Mesenchymal stem cell (in vitro differentiated cells and primary cell): ENCODE measurements around the gene PTPN21.

Experiments
- DNase-seq: peaks from one replicate; pipeline ENCODE4 v3.0.0-alpha.2; 2013
- H2AFZ ChIP-seq: one replicate; pipeline ENCODE4 v1.6.1; 2013; ENCODE audit warnings: low read depth, mild to moderate bottlenecking, control low read depth, inconsistent platforms, low read length, moderate library complexity
- H2AK5ac ChIP-seq: 2 replicates; pipeline ENCODE4 v1.6.1; 2013; ENCODE audit warnings: low read length, moderate library complexity, mild to moderate bottlenecking, inconsistent platforms; ENCODE audit not compliant: severe bottlenecking
- H2BK120ac ChIP-seq: one replicate; pipeline ENCODE4 v1.6.1; 2013; ENCODE audit warnings: low read depth, mild to moderate bottlenecking, inconsistent platforms, low read length, moderate library complexity
- H2BK12ac ChIP-seq, 2 experiments: one replicate each; pipeline ENCODE4 v1.6.1; 2013; ENCODE audit warnings: inconsistent platforms in 2 of 2, low read length in 2 of 2, mild to moderate bottlenecking in 2 of 2, moderate library complexity in 2 of 2, control low read depth in 1 of 2
- H2BK15ac ChIP-seq: one replicate; pipeline ENCODE4 v1.6.1; 2013; ENCODE audit warnings: mild to moderate bottlenecking, low read depth, inconsistent platforms; ENCODE audit not compliant: poor library complexity, severe bottlenecking
- H2BK5ac ChIP-seq: 2 replicates; pipeline ENCODE4 v1.6.1; 2013; ENCODE audit warnings: low read depth, mild to moderate bottlenecking, low read length, control low read depth, inconsistent platforms; ENCODE audit not compliant: poor library complexity, severe bottlenecking
- H3K14ac ChIP-seq, 2 experiments: one replicate each; pipeline ENCODE4 v1.6.1; 2013; ENCODE audit warnings: inconsistent platforms in 2 of 2, low read length in 2 of 2, control low read depth in 1 of 2, mild to moderate bottlenecking in 1 of 2, moderate library complexity in 1 of 2
- H3K18ac ChIP-seq, 2 experiments: one replicate each; pipeline ENCODE4 v1.6.1; 2013; ENCODE audit warnings: inconsistent platforms in 2 of 2, low read length in 2 of 2, control low read depth in 1 of 2, low read depth in 1 of 2, mild to moderate bottlenecking in 1 of 2
- H3K23ac ChIP-seq, 2 experiments: one replicate each; pipeline ENCODE4 v1.6.1; 2013; ENCODE audit warnings: inconsistent platforms in 2 of 2, low read length in 2 of 2, mild to moderate bottlenecking in 2 of 2, moderate library complexity in 2 of 2, control low read depth in 1 of 2
- H3K27ac ChIP-seq: 2 replicates; pipeline ENCODE4 v1.5.1; 2013; ENCODE audit warnings: mild to moderate bottlenecking, moderate library complexity, low read length, control low read depth, inconsistent platforms; ENCODE audit not compliant: poor library complexity, severe bottlenecking
- H3K27me3 ChIP-seq, 2 experiments: 2 replicates each; pipeline versions ENCODE4 v1.6.1 to v1.7.0; 2013; ENCODE audit warnings: low read length in 2 of 2, mild to moderate bottlenecking in 2 of 2, moderate library complexity in 2 of 2, control low read depth in 1 of 2, inconsistent platforms in 1 of 2; ENCODE audit not compliant: control insufficient read depth in 1 of 2, insufficient read depth in 1 of 2
- H3K36me3 ChIP-seq, 2 experiments: 2 replicates each; pipeline versions ENCODE4 v1.6.1 to v1.7.0; 2013; ENCODE audit warnings: low read length in 2 of 2, control low read depth in 1 of 2, inconsistent platforms in 1 of 2, low read depth in 1 of 2, mild to moderate bottlenecking in 1 of 2; ENCODE audit not compliant: insufficient read depth in 2 of 2, control insufficient read depth in 1 of 2
- H3K4ac ChIP-seq, 2 experiments: one replicate each; pipeline ENCODE4 v1.6.1; 2013; ENCODE audit warnings: inconsistent platforms in 2 of 2, low read length in 2 of 2, mild to moderate bottlenecking in 2 of 2, moderate library complexity in 2 of 2, control low read depth in 1 of 2, low read depth in 1 of 2
- H3K4me1 ChIP-seq: 2 replicates; pipeline ENCODE4 v1.6.1; 2013; ENCODE audit warnings: low read depth, low read length, control low read depth; ENCODE audit not compliant: control insufficient read depth, insufficient read depth
- H3K4me2 ChIP-seq: 2 replicates; pipeline ENCODE4 v1.6.1; 2013; ENCODE audit warnings: low read length, mild to moderate bottlenecking, inconsistent platforms; ENCODE audit not compliant: poor library complexity, severe bottlenecking
- H3K4me3 ChIP-seq, 2 experiments: 2 replicates each; pipeline versions ENCODE4 v1.5.1 to v1.7.0; 2013; ENCODE audit warnings: low read length in 2 of 2, mild to moderate bottlenecking in 2 of 2, control low read depth in 1 of 2, low read depth in 1 of 2; ENCODE audit not compliant: insufficient read depth in 1 of 2
- H3K79me1 ChIP-seq: replicated peaks from 2 replicates; pipeline ENCODE4 v1.6.1; 2013; ENCODE audit warnings: mild to moderate bottlenecking, control low read depth, low read length, inconsistent platforms; ENCODE audit not compliant: poor library complexity, severe bottlenecking
- H3K9ac ChIP-seq: 2 replicates; pipeline ENCODE4 v1.7.0; 2013; ENCODE audit warnings: mild to moderate bottlenecking, low read length, moderate library complexity
- H3K9me3 ChIP-seq: 2 replicates; pipeline ENCODE4 v1.7.0; 2013; ENCODE audit warnings: mild to moderate bottlenecking, low read length; ENCODE audit not compliant: control insufficient read depth
- H4K8ac ChIP-seq: one replicate; pipeline ENCODE4 v1.6.1; 2013; ENCODE audit warnings: inconsistent platforms, mild to moderate bottlenecking, low read length, moderate library complexity
- H4K91ac ChIP-seq: one replicate; pipeline ENCODE4 v1.6.1; 2013; ENCODE audit warnings: mild to moderate bottlenecking, low read length, inconsistent platforms
- WGBS: methylation state at CpG from one replicate; pipeline ENCODE4 v1.1.7; 2013; ENCODE audit warnings: mixed read lengths; 5-methylcytosine and 5-hydroxymethylcytosine counted together

PTPN21 gene

GRCh38 chr14:88572117-88572516 is 17.3 kb upstream of the PTPN21 start:
- H2BK120ac ChIP-seq = no peak overlapping the region
- no peaks in the 10 kb centered on the region for H3K9me3 ChIP-seq
- no peak for DNase-seq
- H3K4me1 ChIP-seq = no peaks in the 10 kb centered on the region
- no peak overlapping the region for H3K4me3 ChIP-seq
- H3K18ac ChIP-seq = no peak overlapping the region
- no peak overlapping the region for H4K8ac ChIP-seq
- no peak overlapping the region for H2BK12ac ChIP-seq
- H3K4ac ChIP-seq = no peak overlapping the region
- no peak overlapping the region for H3K23ac ChIP-seq
- no peak overlapping the region for H3K27ac ChIP-seq
- H3K14ac ChIP-seq = no peak overlapping the region
- no peak overlapping the region for H2AFZ ChIP-seq
- no peak overlapping the region for H2BK5ac ChIP-seq
- peaks cover 26% of the 10 kb centered on the region for H3K79me1 ChIP-seq
- H2AK5ac ChIP-seq = no peak overlapping the region
- peaks cover 34 to 96% of the 10 kb centered on the region in 2 experiments for H3K36me3 ChIP-seq
- no peak overlapping the region for H3K4me2 ChIP-seq
- H4K91ac ChIP-seq = no peak overlapping the region
- no peak overlapping the region for H2BK15ac ChIP-seq
- no peak overlapping the region for H3K9ac ChIP-seq
- no peaks in the 10 kb centered on the region for H3K27me3 ChIP-seq
- WGBS = 96% methylated on average over 3 of the region's 4 CpGs

GRCh38 chr14:88568196-88568595 is 13.4 kb upstream of the PTPN21 start:
- H3K9ac ChIP-seq = no peak overlapping the region
- no peak overlapping the region for H2BK15ac ChIP-seq
- DNase-seq = no peak
- H3K23ac ChIP-seq = no peak overlapping the region
- H2AFZ ChIP-seq = no peak overlapping the region
- no peak overlapping the region for H2BK120ac ChIP-seq
- no peak overlapping the region for H3K4me2 ChIP-seq
- H3K4me3 ChIP-seq = no peak overlapping the region
- H3K4ac ChIP-seq = no peak overlapping the region
- no peak overlapping the region for H4K91ac ChIP-seq
- H3K9me3 ChIP-seq = no peaks in the 10 kb centered on the region
- H2AK5ac ChIP-seq = no peak overlapping the region
- WGBS = 97% methylated on average over 3 of the region's 3 CpGs
- H4K8ac ChIP-seq = no peak overlapping the region
- peaks cover 20% of the 10 kb centered on the region for H3K79me1 ChIP-seq
- no peak overlapping the region for H2BK12ac ChIP-seq
- no peaks in the 10 kb centered on the region for H3K4me1 ChIP-seq
- no peak overlapping the region for H3K14ac ChIP-seq
- H2BK5ac ChIP-seq = no peak overlapping the region
- no peak overlapping the region for H3K27ac ChIP-seq
- no peaks in the 10 kb centered on the region for H3K27me3 ChIP-seq
- peaks cover 15 to 65% of the 10 kb centered on the region in 2 experiments for H3K36me3 ChIP-seq
- H3K18ac ChIP-seq = no peak overlapping the region

GRCh38 chr14:88565427-88565826 is 10.6 kb upstream of the PTPN21 start:
- Histone ChIP-seq H3K9me3 (no peaks in the 10 kb centered on the region), H2BK12ac (no peak overlapping the region), H3K79me1 (peaks cover 21% of the 10 kb centered on the region), H3K36me3 (peaks cover 13 to 40% of the 10 kb centered on the region in 2 experiments), H3K18ac (no peak overlapping the region), H3K23ac (no peak overlapping the region), H3K4me2 (no peak overlapping the region), H3K27ac (no peak overlapping the region), H3K4me1 (peaks cover 2% of the 10 kb centered on the region), H4K8ac (no peak overlapping the region), H2BK120ac (no peak overlapping the region), H3K14ac (no peak overlapping the region), H3K4me3 (no peak overlapping the region), H3K27me3 (no peaks in the 10 kb centered on the region), H3K4ac (no peak overlapping the region), H2AFZ (no peak overlapping the region), H2BK15ac (no peak overlapping the region), H3K9ac (no peak overlapping the region), H4K91ac (no peak overlapping the region), H2BK5ac (no peak overlapping the region), H2AK5ac (no peak overlapping the region)
- WGBS = 80% methylated on average over 2 of the region's 5 CpGs
- DNase-seq = no peak

GRCh38 chr14:88563845-88564244 is 9.0 kb upstream of the PTPN21 start:
- Histone ChIP-seq H2BK5ac (no peak overlapping the region), H2BK15ac (no peak overlapping the region), H3K4me3 (peak overlapping the region; percentile 44 to 83), H3K79me1 (peaks cover 11% of the 10 kb centered on the region), H3K27me3 (no peaks in the 10 kb centered on the region), H4K91ac (no peak overlapping the region), H2AFZ (no peak overlapping the region), H3K4ac (no peak overlapping the region), H3K36me3 (peaks cover 8 to 24% of the 10 kb centered on the region in 2 experiments), H2BK120ac (no peak overlapping the region), H3K27ac (no peak overlapping the region), H3K23ac (no peak overlapping the region), H4K8ac (no peak overlapping the region), H2BK12ac (no peak overlapping the region), H3K4me2 (peak overlapping the region; percentile 93), H3K18ac (no peak overlapping the region), H3K14ac (no peak overlapping the region), H2AK5ac (no peak overlapping the region), H3K9me3 (no peaks in the 10 kb centered on the region), H3K4me1 (peaks cover 4% of the 10 kb centered on the region), H3K9ac (peak overlapping the region; percentile 94)
- no peak for DNase-seq
- 51% methylated on average over 7 of the region's 7 CpGs for WGBS
